HAP-1 (cell line): ENCODE measurements around the gene IBTK.
A peak's percentile ranks its signal among the peaks of the same experiment; 100 is the strongest.
"Not testable (repeated sequence)": the region's sequence is repeated elsewhere in the genome, so short reads cannot be mapped to it uniquely, and the experiment has no call there.

Experiments
- DNase-seq, 2 experiments: peaks; one replicate each; pipeline ENCODE4 v3.0.0-alpha.2; 2016 to 2020; ENCODE audit warnings: low spot score in 2 of 2
- H3K27me3 ChIP-seq: fragments of 250-450 bp; sonication (Bioruptor Pico); 2 replicates; pipeline ENCODE4 v1.5.1; 2020; ENCODE audit warnings: low read depth, mild to moderate bottlenecking, moderate library complexity
- H3K36me3 ChIP-seq: fragments of 250-450 bp; sonication (Bioruptor Pico); replicated peaks from 2 replicates; pipeline ENCODE4 v1.5.1; 2020; ENCODE audit warnings: mild to moderate bottlenecking
- H3K4me1 ChIP-seq: fragments of 250-450 bp; sonication (Bioruptor Pico); 2 replicates; pipeline ENCODE4 v1.5.1; 2020; ENCODE audit warnings: mild to moderate bottlenecking
- H3K4me3 ChIP-seq: fragments of 250-450 bp; sonication (Bioruptor Pico); 2 replicates; pipeline ENCODE4 v1.5.1; 2020; ENCODE audit warnings: mild to moderate bottlenecking, moderate library complexity
- H3K9me3 ChIP-seq: fragments of 250-450 bp; sonication (Bioruptor Pico); 2 replicates; pipeline ENCODE4 v1.5.1; 2020; ENCODE audit warnings: mild to moderate bottlenecking, moderate library complexity
- in situ Hi-C: fragments of 300-500 bp; cut with MboI; formaldehyde crosslinking; loops from 3 replicates; pipeline ENCODE4 v1.14.3; 2020; ENCODE audit warnings: low sequenced_read_pairs, inconsistent platforms, mixed read lengths

Gene IBTK

GRCh38 chr6:82227770-82228169 is 19.8 kb downstream of the IBTK start:
- Histone ChIP-seq H3K9me3 (no peaks in the 10 kb centered on the region), H3K27me3 (no peaks in the 10 kb centered on the region), H3K4me1 (no peaks in the 10 kb centered on the region), H3K4me3 (no peak overlapping the region), H3K36me3 (peaks cover 48% of the 10 kb centered on the region)
- DNase-seq, result no peak
- in situ Hi-C loops, result no loop called here

- H3K36me3 ChIP-seq, result peaks cover 64% of the 10 kb centered on the region
- no peak for DNase-seq
These were observed 27.4 kb downstream of the IBTK start for GRCh38 chr6:82220167-82220566.

GRCh38 chr6:82217018-82217586 is 30.4 kb downstream of the IBTK start:
- Histone ChIP-seq H3K27me3 (no peaks in the 10 kb centered on the region), H3K36me3 (peaks cover 56% of the 10 kb centered on the region), H3K4me1 (no peaks in the 10 kb centered on the region), H3K9me3 (no peaks in the 10 kb centered on the region), H3K4me3 (no peak overlapping the region)
- in situ Hi-C loops, result no loop called here
- DNase-seq, result no peak

More at GRCh38 chr6:82220167-82220566, 27.4 kb downstream of the IBTK start:
- Histone ChIP-seq H3K9me3 (no peaks in the 10 kb centered on the region), H3K4me1 (no peaks in the 10 kb centered on the region), H3K27me3 (no peaks in the 10 kb centered on the region), H3K4me3 (no peak overlapping the region)
- in situ Hi-C loops, result no loop called here

- in situ Hi-C loops, result no loop called here
- DNase-seq, result no peak
- H3K27me3 ChIP-seq, result no peaks in the 10 kb centered on the region
- no peaks in the 10 kb centered on the region for H3K9me3 ChIP-seq
- no peak overlapping the region for H3K4me3 ChIP-seq
- peaks cover 56% of the 10 kb centered on the region for H3K36me3 ChIP-seq
- H3K4me1 ChIP-seq, result no peaks in the 10 kb centered on the region
These were observed 31.0 kb downstream of the IBTK start for GRCh38 chr6:82216549-82216948.

GRCh38 chr6:82211326-82211725 is 36.2 kb downstream of the IBTK start:
- in situ Hi-C loops, result no loop called here
- no peaks in the 10 kb centered on the region for H3K9me3 ChIP-seq
- no peaks in the 10 kb centered on the region for H3K27me3 ChIP-seq
- H3K4me3 ChIP-seq, result no peak overlapping the region
- peaks cover 18% of the 10 kb centered on the region for H3K36me3 ChIP-seq
- DNase-seq, result no peak
- no peaks in the 10 kb centered on the region; the same call in none of the 2 replicates for H3K4me1 ChIP-seq

GRCh38 chr6:82208913-82209312 is 38.6 kb downstream of the IBTK start:
- in situ Hi-C loops, result no loop called here
- Histone ChIP-seq H3K9me3 (no peaks in the 10 kb centered on the region), H3K4me1 (peaks cover 2% of the 10 kb centered on the region), H3K36me3 (peaks cover 11% of the 10 kb centered on the region), H3K4me3 (no peak overlapping the region), H3K27me3 (no peaks in the 10 kb centered on the region)
- no peak for DNase-seq

GRCh38 chr6:82205930-82206392 is 41.6 kb downstream of the IBTK start:
- H3K36me3 ChIP-seq, result peaks cover 30% of the 10 kb centered on the region
- DNase-seq, result no peak

GRCh38 chr6:82204020-82204419 is 43.5 kb downstream of the IBTK start:
- no peak for DNase-seq
- in situ Hi-C loops, result no loop called here
- Histone ChIP-seq H3K9me3 (no peaks in the 10 kb centered on the region), H3K36me3 (peaks cover 41% of the 10 kb centered on the region), H3K4me1 (peaks cover 12% of the 10 kb centered on the region), H3K27me3 (no peaks in the 10 kb centered on the region), H3K4me3 (no peak overlapping the region)

More at GRCh38 chr6:82205930-82206392, 41.6 kb downstream of the IBTK start:
- H3K4me3 ChIP-seq, result no peak overlapping the region
- no peaks in the 10 kb centered on the region for H3K27me3 ChIP-seq
- no peaks in the 10 kb centered on the region for H3K9me3 ChIP-seq
- H3K4me1 ChIP-seq, result peaks cover 2% of the 10 kb centered on the region
- in situ Hi-C loops, result no loop called here

- Histone ChIP-seq H3K36me3 (peaks cover 69% of the 10 kb centered on the region), H3K4me3 (no peak overlapping the region), H3K4me1 (peaks cover 13% of the 10 kb centered on the region), H3K27me3 (no peaks in the 10 kb centered on the region), H3K9me3 (no peaks in the 10 kb centered on the region)
- in situ Hi-C loops, result no loop called here
- no peak for DNase-seq
These were observed 49.8 kb downstream of the IBTK start for GRCh38 chr6:82197784-82198183.

- H3K9me3 ChIP-seq, H3K4me3 ChIP-seq, DNase-seq, in situ Hi-C loops, H3K27me3 ChIP-seq: not testable (repeated sequence)
- Histone ChIP-seq H3K36me3 (peaks cover 64% of the 10 kb centered on the region), H3K4me1 (peaks cover 13% of the 10 kb centered on the region)
These were observed 50.3 kb downstream of the IBTK start for GRCh38 chr6:82197245-82197644.

- Histone ChIP-seq H3K36me3 (peaks cover 63% of the 10 kb centered on the region), H3K4me3 (no peak overlapping the region), H3K9me3 (no peaks in the 10 kb centered on the region), H3K4me1 (peaks cover 13% of the 10 kb centered on the region), H3K27me3 (no peaks in the 10 kb centered on the region)
- in situ Hi-C loops, result no loop called here
- no peak for DNase-seq
These were observed 51.4 kb downstream of the IBTK start for GRCh38 chr6:82196161-82196560.

- Histone ChIP-seq H3K36me3 (peaks cover 66% of the 10 kb centered on the region), H3K27me3 (no peaks in the 10 kb centered on the region), H3K4me1 (peaks cover 13% of the 10 kb centered on the region), H3K9me3 (no peaks in the 10 kb centered on the region), H3K4me3 (no peak overlapping the region)
- in situ Hi-C loops, result no loop called here
- DNase-seq, result no peak
These were observed 51.9 kb downstream of the IBTK start for GRCh38 chr6:82195619-82196018.

- Histone ChIP-seq H3K4me1 (peaks cover 11% of the 10 kb centered on the region), H3K27me3 (no peaks in the 10 kb centered on the region), H3K9me3 (no peaks in the 10 kb centered on the region), H3K36me3 (peaks cover 28% of the 10 kb centered on the region), H3K4me3 (no peak overlapping the region)
- in situ Hi-C loops, result no loop called here
- no peak for DNase-seq
These were observed 61.5 kb downstream of the IBTK start for GRCh38 chr6:82185948-82186535.

- in situ Hi-C loops, result no loop called here
- Histone ChIP-seq H3K9me3 (no peaks in the 10 kb centered on the region), H3K36me3 (peaks cover 13% of the 10 kb centered on the region), H3K4me3 (no peak overlapping the region), H3K27me3 (no peaks in the 10 kb centered on the region), H3K4me1 (peaks cover 11% of the 10 kb centered on the region)
- peak; percentile 17 to 63 for DNase-seq
These were observed 63.8 kb downstream of the IBTK start for GRCh38 chr6:82183642-82184282.
